ENCODE results near the gene KANK4. TPM values are rescaled to one million over a fixed set of nuclear protein-coding genes. Genes with fewer than 3 reads are reported as not detected.

The KANK4 gene
- total RNA-seq, 1 donor from 2014 or later, result 16.1 TPM

DNA sequence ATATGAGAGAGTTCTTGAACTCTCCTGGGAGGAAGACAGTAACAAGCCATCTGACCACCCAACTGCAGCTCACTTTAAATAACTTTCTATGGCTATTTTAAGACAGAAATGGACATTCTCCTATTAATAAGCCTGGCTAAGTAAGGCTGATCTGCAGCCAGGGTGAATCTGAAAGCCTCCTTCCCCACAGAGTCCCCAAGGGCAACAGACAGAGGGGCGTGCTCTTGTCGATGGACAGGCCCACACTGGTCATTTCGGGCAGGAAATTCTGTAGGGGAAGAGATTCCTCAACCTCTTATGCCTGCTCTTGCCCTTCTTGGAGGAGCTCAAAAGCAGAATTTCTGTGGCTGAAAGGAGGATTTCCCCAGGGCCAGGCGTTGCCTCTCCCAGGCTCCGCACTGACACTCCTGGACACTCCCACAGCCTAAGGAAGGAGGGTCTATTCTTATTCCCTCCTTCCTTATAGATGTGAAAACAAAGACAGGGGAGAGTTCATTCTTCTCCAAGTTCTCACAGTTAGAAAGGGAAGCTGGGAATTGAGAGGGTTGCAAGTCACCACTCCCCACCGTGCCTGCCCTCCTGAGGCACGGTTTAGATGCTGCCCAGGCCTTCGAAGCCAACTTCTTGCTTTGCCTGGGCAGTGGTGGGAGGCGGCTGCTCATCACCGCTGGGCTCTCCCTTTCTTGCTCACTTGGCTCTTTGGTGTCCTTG is 17.9 kb upstream of the KANK4 start:
- DNase-seq, result peak; percentile 55

DNA sequence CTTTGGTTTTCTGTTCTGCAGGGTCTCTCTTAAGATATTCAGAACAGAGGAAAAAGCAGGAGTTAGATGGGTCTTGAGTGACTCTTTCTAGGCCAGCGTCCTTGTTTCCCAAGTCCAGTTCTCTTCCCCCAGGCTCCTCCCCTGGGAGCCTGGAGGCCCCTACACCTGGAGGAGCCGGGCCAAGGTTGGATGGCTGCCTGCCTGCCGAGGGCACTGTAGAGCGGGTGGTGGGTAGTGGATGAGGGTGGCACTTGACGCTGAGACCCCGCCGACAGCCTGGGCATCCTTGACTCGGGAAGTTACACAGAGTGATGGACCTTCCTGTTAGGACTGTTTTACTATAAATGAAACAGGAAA is 17.4 kb upstream of the KANK4 start:
- DNase-seq, result no peak

- no peak for DNase-seq
Observed at GRCh38 chr1:62335656-62336055, 16.4 kb upstream of the KANK4 start.

DNA sequence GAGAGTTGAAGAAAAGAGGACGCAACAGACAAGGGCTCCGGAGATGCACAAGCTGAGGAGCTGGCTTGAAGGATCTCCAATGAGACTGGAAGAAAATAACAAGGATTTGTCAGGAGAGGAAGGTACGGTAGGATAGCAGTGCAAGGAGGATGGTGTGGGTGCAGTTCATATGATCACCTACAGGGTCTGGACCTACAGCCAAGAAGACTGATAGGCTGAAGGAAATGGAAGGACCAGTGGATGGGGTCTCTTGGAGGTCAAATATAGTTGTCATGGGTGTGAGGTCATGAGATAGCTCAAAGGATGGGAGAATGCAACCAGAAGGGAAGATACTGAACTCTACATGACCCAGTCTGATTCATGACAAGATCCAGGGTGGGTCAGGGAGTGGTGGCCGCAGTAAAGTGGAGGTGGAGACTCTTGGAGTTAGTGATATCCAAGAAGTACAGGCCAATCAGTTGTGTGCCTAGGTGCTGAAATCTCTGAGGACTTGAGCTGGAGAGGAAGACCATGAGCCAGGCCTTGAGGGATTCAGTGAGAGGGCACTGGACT is 15.3 kb upstream of the KANK4 start:
- DNase-seq, result no peak

DNA sequence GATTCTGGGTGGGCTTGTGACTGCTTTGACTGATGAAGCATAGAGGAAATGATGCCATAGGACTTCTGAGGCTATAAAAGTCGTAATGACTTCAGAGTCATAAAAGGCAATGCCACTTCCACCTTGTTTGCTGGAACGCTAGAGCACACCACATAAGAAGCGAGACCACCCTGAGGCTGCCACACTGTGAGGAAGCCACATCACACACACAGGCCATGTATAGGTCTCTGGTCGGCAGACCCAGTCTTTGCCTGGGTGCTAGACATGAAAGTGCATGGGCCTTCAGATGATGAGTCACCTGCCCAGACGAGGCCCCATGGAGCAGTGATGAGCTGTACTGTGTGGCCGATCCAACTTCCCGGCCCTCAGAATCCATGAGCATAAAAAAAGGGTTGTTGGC is 14.2 kb upstream of the KANK4 start:
- no peak for DNase-seq

- DNase-seq, result peak; percentile 89
Observed at GRCh38 chr1:62327360-62328055, 8.3 kb upstream of the KANK4 start.

DNA sequence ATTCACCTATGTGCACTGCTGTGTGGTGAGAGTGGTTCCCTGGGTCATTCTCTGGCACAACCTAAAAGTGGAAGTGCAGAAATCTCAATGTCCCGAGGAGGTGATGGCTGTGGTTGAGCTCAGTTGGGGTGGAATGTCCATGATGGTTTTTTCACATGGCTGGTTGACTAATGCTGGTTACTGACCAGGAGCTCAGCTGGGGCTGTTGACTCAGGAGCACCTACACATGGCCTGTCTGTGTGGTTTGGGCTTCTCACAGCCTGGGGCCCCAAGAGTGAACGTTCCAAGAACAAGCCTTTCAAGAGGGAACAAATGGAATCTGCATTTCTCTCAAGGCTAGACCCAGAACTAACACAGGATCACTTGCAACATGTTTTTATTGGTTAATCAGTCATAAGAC is 6.4 kb upstream of the KANK4 start:
- DNase-seq, result no peak

DNA sequence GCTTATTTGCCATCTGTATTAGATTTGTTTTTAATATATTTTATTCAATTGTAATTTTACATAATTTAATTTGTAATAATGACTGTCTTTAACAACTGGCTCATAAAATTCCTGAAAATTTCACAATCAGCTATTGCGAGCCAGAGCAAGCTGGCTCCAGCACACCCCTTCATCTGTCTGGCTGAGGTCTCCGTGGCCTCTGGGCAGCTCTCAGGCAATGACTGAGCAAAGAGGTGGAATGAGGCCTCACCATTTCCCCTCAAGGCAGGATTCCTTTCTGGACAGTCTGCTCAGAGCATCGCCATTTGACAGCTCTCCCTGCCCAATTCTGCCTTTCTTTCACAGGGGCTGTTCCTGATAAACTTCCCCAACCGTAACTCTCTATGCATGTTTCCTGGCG is 5.8 kb upstream of the KANK4 start:
- DNase-seq, result no peak

GRCh38 chr1:62321446-62321845 is 2.2 kb upstream of the KANK4 start:
- DNase-seq, result no peak

GRCh38 chr1:62318320-62318755 is 896 bp downstream of the KANK4 start:
- DNase-seq, result no peak

- DNase-seq, result no peak
Observed at GRCh38 chr1:62317021-62317768, 2.0 kb downstream of the KANK4 start.

- no peak for DNase-seq
Observed at GRCh38 chr1:62316135-62316534, 3.1 kb downstream of the KANK4 start.

- no peak for DNase-seq
Observed at GRCh38 chr1:62315387-62315786, 3.8 kb downstream of the KANK4 start.

GRCh38 chr1:62314454-62315350 is 4.5 kb downstream of the KANK4 start:
- no peak for DNase-seq

- no peak for DNase-seq
Observed at GRCh38 chr1:62312698-62313097, 6.5 kb downstream of the KANK4 start.

DNA sequence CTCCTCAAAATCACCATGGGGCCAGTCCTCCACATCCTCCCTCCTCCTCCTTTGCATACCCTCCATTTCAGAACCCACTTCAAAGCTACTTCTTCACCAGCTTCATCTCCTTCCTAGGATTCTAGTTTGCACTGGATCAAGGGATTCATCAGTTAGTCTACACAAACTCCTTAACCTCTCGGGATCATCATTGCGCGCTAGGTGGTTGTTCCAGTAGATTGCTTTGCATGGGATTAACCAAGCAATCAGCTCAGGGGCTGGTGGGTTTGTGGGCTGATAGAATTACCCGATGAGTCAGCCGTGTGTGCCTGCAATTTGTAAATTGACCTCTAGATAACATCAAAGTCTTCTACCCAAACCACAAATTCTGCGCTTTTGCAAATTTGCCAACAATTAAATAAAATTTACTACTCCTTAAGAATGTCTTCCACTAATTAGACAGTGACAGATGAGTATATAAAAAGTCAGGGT is 7.7 kb downstream of the KANK4 start:
- DNase-seq, result no peak

DNA sequence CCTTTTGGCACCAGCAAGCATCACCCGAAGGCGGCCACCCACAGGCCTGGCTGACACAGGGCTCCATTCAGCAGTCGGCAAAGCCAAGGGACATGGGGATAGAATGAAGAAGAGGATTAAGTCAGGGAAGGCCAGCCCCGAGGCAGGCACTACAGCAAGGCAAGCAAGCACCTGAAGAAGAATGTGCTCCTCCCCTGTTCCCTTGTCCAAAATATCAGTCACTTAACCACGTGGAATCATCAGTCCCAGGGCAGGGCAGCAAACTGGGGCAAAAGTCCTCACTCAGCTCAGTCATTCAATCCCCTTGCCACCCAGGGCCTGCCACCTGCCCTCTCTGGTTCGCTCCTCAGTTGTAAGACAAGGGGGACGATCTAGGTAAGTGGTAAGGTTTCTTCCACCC is 9.3 kb downstream of the KANK4 start:
- DNase-seq, result no peak

DNA sequence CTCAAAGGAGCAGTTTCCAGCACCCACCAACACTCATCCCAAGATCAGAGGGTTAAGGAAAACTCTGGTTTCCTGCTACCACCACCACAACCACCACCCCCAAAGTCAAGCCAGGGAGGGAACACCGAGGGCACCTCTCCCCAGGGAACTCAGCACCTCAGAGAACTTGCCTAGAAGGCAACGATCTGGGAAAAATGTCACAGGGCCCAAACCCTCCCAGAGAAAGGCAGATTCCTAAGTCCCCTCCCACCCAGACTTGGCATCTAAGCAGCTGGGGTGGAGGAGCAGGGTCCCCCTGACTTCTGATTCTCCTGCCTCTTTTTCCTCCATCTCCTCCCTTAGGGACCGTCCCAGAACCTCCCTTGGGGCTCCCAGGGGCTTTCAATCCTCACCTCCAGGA is 10.6 kb downstream of the KANK4 start:
- no peak for DNase-seq

DNA sequence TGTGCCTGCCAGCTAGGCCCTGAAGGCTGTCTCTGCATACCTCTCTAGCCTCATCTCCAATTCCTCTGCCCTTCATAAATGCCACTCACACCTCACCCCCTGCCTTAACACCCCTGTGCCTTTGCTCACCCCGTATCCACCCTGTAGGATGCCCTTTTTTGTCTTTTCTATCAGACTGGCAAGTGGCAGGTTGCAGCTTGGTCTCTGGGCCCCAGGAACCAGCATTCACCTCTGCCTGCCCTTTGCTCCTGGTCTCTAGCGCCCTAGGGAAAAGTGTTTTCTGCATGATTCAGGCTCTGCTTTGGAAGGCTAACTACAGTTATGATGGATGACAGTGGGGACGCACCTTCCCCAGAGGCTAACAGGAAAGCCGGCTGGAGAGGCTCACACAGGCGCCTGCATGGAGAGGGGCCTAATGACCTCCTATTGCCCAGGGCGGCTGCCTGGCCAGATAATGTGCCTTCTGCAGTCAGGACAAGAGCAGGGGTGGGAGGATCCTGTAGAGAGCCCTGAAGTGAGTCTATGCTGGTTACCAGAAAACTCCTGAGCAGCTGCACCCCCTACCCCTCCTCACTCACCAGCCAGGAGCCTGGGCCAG is 11.2 kb downstream of the KANK4 start:
- no peak for DNase-seq

DNA sequence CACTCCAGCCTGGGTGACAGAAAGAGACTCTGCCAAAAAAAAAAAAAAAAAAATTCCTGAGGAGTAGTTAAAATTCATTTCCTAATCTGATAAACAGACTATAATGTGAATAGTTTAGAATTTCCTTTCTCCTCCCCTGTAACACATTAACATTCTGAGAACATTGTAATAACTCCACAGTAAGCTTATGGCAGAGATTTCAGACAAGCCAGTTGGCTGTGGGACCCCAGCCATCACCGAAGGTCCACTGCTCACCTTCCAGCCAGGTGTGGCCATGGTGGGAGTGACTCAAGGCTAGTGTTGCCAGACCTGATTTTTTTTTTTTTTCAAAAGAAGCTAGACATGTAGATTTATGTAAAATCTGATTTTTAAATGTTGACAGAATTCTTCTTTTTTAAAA is 11.8 kb downstream of the KANK4 start:
- DNase-seq, result no peak

DNA sequence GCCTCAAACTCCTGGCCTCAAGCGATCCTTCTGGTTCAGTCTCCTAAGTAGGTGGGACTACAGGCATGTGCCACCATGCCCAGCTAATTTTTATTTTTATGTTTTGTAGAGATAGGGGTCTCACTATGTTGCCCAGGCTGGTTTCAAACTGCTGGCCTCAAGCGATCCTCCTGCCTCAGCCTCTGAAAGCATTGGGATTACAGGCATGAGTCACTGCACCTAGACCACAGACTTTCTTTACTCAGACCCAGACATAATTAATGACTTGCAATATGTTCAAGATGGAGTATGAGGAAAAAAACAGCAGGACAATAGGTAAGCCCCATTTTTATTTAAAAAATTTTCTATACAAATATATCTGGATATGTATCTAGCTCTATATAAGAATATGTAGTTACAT is 13.2 kb downstream of the KANK4 start:
- no peak for DNase-seq

DNA sequence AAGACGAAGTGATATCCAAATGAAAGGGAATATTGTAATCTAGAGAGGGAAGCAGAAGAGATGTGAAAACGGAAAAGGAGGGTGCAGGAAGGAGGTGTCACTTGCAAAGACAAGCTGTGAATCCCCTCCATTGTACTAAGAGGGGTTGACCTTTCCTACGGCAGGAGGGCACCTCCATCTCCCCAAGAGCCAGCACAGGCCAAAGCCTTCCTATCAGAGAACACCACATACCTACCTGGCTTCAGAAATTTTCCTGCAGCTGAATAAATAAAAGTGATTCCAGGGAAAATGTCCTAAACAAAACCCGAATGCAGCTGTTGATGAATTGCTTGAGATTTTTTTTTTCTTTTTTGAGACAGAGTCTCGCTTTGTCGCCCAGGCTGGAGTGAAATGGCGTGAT is 14.3 kb downstream of the KANK4 start:
- DNase-seq, result no peak
